NCI-H82 (cell line): ENCODE data around the gene CFAP107.
"Not testable (repeated sequence)": the region's sequence is repeated elsewhere in the genome, so short reads cannot be mapped to it uniquely, and the experiment has no call there.

Experiments used
- DNase-seq: peaks from one replicate; lab custom pipeline; 2025; lab: John Stamatoyannopoulos, UW

Gene CFAP107, protein sequence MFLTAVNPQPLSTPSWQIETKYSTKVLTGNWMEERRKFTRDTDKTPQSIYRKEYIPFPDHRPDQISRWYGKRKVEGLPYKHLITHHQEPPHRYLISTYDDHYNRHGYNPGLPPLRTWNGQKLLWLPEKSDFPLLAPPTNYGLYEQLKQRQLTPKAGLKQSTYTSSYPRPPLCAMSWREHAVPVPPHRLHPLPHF

DNA sequence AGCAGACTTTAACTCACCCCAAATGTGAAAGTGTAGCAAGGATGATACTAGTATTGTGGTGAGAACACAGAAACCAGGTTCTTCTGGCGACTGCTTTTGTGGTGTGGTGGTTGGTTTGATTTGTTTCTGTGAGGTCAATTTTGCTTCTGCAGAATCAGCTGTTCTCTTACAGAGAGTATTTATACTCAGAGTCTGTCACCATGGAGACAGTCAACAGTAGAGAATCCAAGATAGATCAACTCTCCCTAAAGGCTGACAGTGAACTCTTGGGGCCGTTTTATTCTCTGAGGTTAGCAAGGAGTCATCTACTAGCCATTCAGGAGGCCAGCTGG lies at the start of gene CFAP107:
CFAP107 (plus strand) TSS at position 209 of the 332 bp plus-strand sequence. CDS start 231 bp downstream, outside the sequence.
- no peak for DNase-seq

DNA sequence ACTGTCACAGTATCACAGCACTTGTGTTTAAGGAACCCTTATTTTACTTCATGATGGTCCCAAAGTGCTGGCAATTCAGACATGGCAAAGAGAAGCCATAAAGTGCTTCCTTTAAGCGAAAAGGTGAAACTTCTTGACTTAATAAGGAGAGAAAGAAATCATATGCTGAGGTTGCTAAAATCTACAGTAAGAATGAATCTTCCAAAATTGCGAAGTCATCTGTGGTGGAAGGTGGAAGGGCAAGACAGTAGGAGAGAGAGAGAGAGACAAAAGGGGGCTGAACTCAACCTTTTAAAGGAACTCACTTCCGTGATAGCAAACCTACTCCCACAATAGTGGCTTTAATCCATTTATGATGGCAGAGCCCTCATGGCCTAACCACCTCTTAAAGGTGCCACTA lies 49.3 kb upstream of the CFAP107 start:
- DNase-seq: no peak

DNA sequence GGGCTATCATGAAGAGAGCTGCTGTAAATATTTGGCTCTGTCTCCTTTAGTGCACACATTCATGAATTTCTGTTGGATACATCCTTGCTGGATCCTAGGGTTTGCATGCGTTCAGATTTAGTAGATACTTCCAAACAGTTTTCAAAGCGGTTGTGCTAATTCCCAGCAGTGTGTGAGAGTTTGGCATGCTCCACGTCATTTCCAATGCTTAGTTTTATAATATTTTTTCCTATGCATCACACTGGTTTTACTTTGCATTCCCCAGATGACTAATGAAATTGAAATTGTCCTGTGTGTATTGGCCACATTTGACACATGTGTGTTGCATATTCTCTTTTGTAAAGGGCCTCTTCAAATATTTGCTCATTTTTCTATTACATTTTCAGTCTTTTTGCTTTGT lies 48.6 kb upstream of the CFAP107 start:
- no peak for DNase-seq

DNA sequence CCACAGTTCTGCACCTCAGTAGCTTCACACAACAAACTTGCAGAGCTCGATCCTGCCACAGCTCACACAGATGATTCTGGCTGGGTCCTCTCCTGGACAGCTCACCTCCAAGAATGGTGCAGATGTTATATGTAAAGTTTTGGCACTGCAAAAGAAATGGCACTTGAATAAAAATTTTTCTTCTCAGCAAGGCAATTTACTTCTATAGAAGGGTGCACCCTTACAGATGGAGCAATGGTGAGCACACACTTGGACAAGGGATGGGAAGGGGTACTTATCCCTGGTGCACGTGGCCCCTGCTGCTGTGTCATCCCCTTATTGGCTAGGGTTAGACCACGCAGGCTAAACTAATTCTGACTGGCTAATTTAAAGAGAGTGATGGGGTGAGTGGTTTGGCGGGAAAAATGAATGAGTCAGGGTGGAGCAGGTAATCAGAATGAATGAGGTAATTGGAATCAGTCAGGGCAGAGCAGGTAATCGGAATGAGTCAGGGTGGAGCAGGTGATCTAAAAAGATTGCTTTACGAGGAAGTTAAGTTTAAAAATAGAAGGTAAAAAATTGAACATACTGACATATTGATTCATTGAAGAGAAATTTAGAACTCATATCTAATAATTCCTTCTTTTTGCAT lies 42.1 kb upstream of the CFAP107 start:
- no peak for DNase-seq

DNA sequence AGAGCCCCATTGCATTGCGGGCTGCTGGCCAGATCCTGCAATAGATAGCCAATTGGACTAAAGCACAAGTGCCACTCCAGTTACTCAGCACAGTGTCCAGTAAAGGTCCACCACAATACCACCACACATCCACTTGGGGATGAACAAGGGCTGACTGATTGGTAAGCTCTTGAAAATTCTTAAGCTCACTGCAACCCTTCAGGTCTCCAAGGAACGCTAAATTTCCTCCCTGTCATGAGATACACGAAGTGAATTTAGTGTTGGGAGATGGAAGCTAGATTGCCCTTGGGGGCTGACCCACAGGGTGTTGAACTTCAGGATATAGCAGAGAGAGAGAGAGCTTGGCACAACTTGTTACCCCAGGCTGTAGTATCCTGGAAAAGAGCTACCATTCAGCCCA lies 39.9 kb upstream of the CFAP107 start:
- no peak for DNase-seq

DNA sequence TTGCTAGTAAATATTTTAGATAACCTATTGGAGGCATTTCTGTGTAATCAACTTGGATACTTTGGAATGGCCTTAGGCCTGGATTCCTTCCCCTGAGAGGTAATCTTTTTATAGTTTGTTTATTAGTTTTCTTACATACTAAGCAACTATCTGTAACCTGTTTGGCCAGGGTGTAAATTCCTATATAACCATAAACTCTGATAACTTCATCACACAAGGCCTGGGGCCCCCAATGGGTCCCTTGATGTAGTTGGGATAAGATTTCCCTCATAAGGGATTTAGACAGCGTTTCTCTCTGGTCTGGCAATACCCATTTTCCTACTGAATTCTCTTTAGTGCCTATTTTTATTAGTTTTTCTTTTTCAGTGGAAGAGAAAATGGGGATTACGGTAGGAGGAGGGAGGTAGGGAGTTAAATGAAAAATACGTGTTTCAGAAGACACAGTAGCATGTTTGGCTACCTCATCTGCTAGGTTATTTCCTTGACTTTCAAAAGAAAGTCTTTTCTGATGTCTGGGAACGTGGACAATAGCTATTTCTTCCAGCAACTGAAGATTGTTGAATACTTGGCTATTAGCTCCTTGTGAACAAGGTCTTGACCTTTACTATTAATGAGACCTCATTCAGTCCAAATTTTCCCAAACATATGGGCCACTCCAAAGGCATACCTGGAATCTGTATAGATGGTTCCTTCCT lies 37.5 kb upstream of the CFAP107 start:
- DNase-seq: no peak

DNA sequence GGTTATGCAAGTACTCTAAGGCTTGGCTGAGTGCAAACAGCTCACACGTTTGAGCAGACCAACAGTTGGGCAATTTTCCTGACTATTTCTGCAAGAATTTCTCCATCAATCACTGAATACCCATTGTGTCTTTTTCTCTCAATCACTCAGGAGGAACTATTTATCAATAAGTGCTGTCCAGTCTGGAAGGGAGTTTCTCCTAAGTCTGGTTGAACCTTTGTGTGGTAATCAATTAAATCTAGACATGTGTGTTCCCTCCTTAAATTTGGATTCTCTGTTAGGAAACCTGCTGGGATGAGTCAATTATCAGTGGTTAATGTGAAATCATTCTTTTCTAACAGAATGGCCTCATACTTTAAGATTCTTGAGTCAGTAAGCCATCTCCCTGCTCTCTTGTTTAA lies 36.9 kb upstream of the CFAP107 start:
- DNase-seq: no peak

DNA sequence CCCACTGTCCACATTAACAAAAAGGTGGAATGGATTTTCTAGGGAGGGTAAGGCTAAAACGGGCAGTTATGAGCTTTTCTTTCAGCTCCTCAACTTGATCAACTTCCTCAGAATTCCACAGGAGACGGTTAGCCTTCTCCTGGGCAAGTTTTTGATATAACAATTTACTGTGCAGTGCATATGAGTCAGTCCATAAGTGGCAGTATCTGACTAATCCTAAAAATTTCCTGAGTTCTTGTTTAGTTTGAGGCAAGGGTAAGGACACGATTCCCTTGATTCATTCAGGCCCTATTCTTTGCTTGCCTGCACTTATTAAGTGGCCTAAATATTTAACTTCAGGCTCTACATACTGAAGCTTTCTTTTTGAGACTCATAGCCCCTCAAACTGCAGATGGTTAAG lies 36.3 kb upstream of the CFAP107 start:
- DNase-seq: no peak

DNA sequence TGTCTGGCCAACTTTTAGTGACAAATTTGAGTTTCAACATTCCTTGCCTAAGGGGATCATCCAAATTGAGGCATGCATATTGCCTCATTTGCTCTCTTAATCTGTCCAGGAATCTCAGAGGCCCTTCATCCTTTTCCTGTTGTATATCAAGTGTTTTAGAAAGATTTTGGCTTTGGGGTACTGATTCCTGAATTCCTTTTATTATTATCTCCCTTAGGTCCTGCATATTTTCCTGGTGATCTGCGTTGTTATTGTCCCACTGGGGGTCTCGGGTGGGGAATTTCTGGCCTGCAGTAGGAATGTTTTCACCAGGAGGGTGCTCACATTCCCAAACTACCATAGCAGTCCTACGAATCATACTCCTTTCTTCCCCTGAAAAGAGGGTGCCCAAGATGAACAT lies 34.5 kb upstream of the CFAP107 start:
- no peak for DNase-seq

DNA sequence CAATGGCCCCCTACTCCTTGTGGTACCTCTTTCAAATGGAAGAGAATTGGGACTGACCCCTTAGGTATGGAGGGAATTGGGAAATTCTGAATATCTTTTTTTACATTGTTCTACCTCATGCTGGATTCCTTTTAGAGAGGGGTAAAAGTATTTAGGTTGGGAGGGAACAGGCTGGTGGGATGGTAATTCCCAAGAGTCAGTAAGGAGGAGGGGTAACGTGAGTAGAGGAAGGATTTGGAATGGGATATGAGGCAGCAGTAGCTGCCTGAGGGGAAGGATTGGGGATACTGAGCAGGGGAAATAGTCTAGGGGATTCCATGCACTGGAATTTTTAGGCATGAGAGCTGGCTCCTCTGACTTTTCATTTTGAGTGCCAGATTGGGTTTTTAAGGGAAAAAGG lies 33.9 kb upstream of the CFAP107 start:
- DNase-seq: no peak

DNA sequence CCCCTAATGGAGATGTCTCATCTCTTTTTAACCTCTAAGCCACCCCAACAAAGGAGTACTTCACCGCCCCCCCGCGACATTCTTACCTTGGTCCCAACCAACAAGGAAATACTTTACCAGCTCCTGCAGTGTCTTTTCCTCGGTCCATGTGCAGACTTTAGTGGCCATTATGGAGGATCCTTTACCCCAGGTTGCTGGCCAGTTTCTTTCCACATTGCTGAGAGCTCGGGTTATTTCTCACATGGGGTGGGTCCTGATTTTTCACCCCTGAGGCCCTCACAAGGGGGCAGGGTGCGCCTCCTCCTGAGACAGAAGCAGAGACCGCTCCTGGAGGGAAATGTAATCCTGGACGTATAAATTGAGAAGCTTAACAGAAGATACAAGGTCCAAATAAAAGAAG lies 33.1 kb upstream of the CFAP107 start:
- no peak for DNase-seq

DNA sequence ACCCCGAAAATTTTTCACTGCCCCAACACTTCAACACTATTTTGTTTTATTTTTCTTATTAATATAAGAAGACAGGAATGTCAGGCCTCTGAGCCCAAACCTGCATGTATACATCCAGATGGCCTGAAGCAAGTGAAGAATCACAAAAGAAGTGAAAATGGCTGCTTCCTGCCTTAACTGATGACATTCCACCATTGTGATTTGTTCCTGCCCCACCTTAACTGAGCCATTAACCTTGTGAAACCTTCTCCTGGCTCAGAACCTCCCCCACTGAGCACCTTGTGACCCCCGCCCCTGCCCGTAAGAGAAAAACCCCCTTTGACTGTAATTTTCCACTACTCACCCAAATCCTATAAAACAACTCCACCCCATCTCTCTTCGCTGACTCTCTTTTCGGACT lies 32.3 kb upstream of the CFAP107 start:
- DNase-seq: not testable (repeated sequence)

DNA sequence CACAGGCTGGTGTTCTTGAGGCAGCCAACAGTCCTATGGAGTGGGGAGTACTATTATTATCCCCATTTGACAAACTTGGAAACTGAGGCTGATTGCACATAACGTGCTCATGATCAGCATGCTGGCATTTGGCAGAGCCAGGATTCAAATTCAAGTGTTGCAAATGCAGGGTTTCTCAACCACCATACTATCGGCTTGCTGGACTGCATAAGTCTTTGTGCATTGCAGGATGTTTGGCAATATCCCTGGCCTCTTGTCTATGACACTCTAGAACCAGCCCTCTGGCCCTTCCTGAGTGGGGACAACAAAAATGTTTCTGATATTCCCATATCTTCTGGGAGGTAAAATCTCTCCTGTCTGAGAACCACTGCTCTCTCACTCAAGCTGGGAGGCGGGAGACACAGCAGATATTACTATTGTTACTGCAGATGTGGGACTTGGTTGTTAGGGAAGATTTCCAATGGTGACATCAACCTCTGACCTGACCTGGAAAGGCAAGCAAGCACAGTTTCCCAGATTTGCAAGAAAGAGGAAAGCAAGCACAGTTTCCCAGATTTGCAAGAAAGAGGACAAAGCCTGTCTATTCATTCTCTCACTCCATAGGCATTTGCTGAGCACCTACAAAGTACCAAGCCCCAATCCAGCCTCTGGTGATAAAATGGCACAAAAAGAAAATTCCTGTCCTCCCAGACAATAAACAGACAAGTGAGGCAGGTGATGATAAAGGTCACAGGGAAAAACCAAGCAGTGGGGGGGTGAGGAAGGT lies 31.1 kb upstream of the CFAP107 start:
- DNase-seq: no peak

DNA sequence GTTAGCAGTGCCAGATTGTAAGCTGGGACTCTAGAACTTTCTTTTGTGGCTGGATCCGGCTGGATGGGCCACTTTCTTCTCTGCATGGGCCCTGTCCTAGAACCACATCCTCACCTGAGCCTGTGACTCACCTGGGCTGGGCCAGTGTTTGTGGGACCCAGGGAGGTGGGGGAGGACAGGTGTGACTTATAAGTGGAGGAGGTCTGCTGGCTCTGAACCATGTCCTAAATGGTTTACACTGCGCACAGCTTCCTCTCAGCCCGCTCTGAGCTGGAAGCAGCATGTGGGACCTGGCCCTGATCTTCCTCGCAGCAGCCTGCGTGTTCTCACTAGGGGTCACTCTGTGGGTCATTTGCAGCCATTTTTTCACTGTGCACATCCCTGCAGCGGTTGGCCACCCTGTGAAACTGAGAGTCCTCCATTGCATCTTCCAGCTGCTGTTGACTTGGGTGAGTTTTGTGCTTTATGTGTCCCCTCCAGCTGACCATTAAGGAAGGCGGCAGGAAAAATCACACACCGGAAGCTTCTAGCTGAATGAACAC lies 30.0 kb upstream of the CFAP107 start, which contains the start of gene AADACL3:
AADACL3 (plus strand) TSS at position 215 of the 542 bp plus-strand sequence; CDS start at position 282, 67 bp downstream.
- DNase-seq: no peak

DNA sequence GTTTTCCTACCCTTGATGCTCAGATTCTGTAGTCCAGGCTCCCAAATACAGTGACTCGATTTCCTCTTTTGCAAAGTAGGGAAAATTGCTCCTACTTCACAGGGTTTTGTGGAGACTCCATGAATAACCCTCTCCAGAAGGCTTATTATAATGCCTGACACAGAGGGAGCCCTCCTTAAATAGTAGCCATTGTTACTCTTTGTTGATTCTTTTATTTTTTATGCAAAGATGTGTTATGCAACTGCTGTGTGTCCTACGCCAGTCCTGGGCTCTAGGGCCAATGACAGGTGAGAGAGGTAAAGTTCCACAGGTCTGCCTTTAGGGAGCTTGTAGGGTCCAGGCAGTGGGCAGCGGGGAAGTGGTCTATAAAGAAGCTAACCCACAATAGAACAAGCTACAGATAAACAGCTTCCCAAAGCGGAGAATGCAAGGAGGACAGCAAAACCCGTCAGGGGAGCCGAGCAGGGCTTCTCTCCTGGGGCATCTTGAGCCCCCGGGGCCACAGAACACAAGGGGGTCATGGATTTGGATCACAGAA lies 28.6 kb upstream of the CFAP107 start:
- no peak for DNase-seq

DNA sequence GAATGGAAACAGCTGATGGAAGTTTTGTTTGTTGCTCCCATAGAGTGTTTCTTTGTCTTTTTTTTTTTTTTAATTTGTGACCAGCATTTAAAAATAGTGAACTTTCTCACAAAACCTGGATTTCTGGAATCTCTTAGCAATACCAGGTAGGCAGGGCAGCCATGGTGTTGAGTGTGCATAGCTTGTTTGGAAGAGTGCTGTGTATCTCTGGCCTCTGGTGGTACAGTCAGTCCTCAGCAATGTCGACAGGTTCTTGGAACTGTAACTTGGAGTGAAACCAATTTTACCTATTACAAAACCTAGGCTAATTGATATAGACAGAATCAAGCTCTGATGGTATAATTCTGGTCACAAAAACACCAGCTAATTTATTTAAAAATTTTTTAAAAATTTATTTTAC lies 23.4 kb upstream of the CFAP107 start:
- no peak for DNase-seq

DNA sequence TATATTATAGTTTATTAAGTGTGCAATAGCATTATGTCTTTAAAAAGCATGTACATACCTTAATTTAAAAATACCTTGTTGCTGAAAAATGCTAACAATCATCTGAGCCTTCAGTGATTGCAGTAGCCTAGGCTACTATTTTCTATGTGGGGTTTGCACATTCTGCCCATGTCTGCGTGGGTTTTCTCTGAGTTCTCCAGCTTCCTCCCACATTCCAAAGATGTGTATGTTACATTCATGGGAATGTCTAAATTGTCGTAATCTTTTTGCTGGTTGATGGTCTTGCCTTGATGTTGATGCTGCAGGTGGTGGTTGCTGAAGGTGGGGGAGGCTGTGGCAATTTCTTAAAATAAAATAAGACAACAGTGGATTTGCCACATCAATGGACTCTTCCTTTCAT lies 17.6 kb upstream of the CFAP107 start:
- DNase-seq: no peak

DNA sequence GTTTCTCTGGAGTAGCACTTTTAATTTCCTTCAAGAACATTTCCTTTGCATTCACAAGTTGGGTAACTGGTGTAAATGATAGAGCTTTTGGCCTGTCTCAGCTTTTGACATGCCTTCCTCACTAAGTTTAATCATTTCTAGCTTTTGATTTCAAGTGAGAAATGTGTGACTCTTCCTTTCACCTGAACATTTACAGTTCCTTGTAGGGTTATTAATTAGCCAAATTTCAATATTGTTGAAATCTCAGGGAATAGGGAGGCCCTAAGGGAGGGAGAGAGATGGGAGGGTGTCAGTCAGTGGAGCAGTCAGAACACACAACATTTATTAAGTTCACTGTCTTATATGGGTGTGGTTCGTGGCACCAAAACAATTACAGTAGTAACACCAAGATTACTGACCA lies 15.8 kb upstream of the CFAP107 start:
- no peak for DNase-seq

DNA sequence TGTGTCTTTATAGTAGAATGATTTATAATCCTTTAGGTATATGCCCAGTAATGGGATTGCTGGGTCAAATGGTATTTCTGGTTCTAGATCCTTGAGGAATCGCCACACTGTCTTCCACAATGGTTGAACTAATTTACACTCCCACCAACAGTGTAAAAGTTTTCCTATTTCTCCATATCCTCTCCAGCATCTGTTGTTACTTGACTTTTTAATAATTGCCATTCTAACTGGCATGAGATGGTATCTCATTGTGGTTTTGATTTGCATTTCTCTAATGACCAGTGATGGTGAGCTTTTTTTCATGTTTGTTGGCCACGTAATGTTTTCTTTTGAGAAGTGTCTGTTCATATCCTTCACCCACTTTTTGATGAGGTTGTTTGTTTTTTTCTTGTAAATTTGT lies 14.9 kb upstream of the CFAP107 start:
- DNase-seq: not testable (repeated sequence)

DNA sequence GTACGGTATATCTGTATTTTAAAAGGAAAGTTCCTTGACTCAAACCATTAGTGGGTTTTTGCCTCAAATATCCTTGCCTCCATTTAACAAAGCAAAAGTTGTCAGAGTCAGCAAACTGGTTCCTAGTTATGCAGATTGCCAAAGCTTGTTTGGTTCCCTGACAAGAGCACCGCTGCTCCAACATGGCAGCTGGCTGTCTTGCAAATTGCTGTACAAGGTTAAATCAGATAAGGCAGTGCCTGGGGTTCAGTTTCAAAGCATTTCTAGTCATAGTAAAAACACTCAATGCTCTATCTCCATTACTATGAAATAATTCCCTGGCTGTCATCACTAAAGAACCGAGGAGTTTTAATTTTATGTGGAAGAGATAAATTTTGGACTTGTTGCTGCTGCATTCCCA lies 11.3 kb upstream of the CFAP107 start:
- no peak for DNase-seq

DNA sequence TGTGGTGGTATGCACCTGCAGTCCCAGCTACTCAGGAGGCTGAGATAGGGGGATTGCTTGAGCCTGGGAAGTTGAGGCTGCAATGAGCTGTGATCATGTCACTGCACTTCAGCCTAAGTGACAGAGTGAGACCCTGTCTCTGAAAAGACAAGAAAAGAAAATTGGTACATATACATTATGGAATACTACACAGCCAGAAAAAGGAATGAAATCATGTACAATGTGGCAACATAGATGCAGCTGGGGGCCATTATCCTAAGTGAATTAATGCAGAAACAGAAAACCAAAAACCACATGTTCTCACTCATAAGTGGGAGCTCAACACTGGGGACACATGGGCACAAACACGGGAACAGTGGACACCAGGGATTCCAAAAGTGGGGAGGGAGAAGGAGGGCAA lies 7.1 kb upstream of the CFAP107 start:
- DNase-seq: no peak

DNA sequence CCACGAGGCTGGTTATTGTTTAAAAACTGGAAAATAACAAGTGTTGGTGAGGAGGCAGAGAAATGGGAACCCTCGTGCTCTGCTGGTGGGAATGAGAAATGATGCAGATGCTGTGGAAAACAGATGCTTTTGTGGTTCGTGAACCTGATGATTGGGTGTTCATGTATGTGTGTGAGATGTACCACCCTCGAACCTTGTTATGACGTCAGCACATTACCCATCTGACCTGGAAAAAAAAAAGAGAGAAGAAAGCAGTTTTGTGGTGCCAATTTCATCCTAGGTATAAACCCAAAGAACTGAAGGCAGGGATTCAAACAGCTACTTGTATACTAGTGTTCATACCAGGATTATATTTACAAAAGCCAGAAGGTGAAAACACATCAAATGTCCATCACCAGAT lies 6.4 kb upstream of the CFAP107 start:
- no peak for DNase-seq
